Measurements from ENCODE around the gene KAT6B.
A peak's percentile ranks its signal among the peaks of the same experiment; 100 is the strongest.

KAT6B gene

GRCh38 chr10:74824184-74824899 lies 2.1 kb upstream of the KAT6B start:
- no peak for DNase-seq

GRCh38 chr10:74824900-74825370 lies 1.5 kb upstream of the KAT6B start:
- no peak for DNase-seq

- peak; percentile 30 for DNase-seq
Measured at GRCh38 chr10:74825371-74826141, 844 bp upstream of the KAT6B start.

GRCh38 chr10:74827045-74827441 lies 643 bp downstream of the KAT6B start:
- DNase-seq, result no peak

- no peak for DNase-seq
Measured at GRCh38 chr10:74827694-74828093, 1.3 kb downstream of the KAT6B start.

GRCh38 chr10:74828946-74829345 lies 2.5 kb downstream of the KAT6B start:
- no peak for DNase-seq

GRCh38 chr10:74831518-74832120 lies 5.2 kb downstream of the KAT6B start:
- DNase-seq, result no peak

- DNase-seq, result no peak
Measured at GRCh38 chr10:74835963-74836362, 9.6 kb downstream of the KAT6B start.

- DNase-seq, result no peak
Measured at GRCh38 chr10:74836877-74837276, 10.5 kb downstream of the KAT6B start.

- DNase-seq, result peak; percentile 16
Measured at GRCh38 chr10:74837743-74838142, 11.3 kb downstream of the KAT6B start.

- no peak for DNase-seq
Measured at GRCh38 chr10:74839708-74840107, 13.3 kb downstream of the KAT6B start.

- no peak for DNase-seq
Measured at GRCh38 chr10:74841265-74841973, 15.0 kb downstream of the KAT6B start.

- DNase-seq, result no peak
Measured at GRCh38 chr10:74842301-74842954, 16.0 kb downstream of the KAT6B start.

GRCh38 chr10:74846958-74847357 lies 20.6 kb downstream of the KAT6B start:
- DNase-seq, result no peak

GRCh38 chr10:74851831-74852230 lies 25.4 kb downstream of the KAT6B start:
- DNase-seq, result peak; percentile 12

- no peak for DNase-seq
Measured at GRCh38 chr10:74852381-74852780, 26.0 kb downstream of the KAT6B start.

GRCh38 chr10:74854610-74855009 lies 28.2 kb downstream of the KAT6B start:
- DNase-seq, result no peak

- peak; percentile 9 for DNase-seq
Measured at GRCh38 chr10:74855027-74855426, 28.6 kb downstream of the KAT6B start.

- DNase-seq, result no peak
Measured at GRCh38 chr10:74855439-74855838, 29.0 kb downstream of the KAT6B start.

GRCh38 chr10:74856940-74857339 lies 30.5 kb downstream of the KAT6B start:
- DNase-seq, result no peak

GRCh38 chr10:74857586-74857985 lies 31.2 kb downstream of the KAT6B start:
- no peak for DNase-seq

- no peak for DNase-seq
Measured at GRCh38 chr10:74859546-74859945, 33.1 kb downstream of the KAT6B start.

GRCh38 chr10:74862625-74863024 lies 36.2 kb downstream of the KAT6B start:
- no peak for DNase-seq

Data from NCI-H446 treated with DMSO at 0.1 percent for 48 hours (cell line).